Osteoblast (primary cell): ENCODE results near the gene FFAR3. TPM values are rescaled to one million over a fixed set of nuclear protein-coding genes. Genes with fewer than 3 reads are reported as not detected.
A peak's percentile ranks its signal among the peaks of the same experiment; 100 is the strongest.

Experiments
- DNase-seq: peaks from one replicate; pipeline ENCODE4 v3.0.0; 2011; ENCODE audit warnings: low spot score, mixed read lengths; ENCODE audit not compliant: insufficient read length; ENCODE audit errors: missing footprints
- H2AFZ ChIP-seq: 2 replicates; pipeline ENCODE4 v1.6.0; 2011; ENCODE audit warnings: mild to moderate bottlenecking, low read length
- H3K27ac ChIP-seq: 2 replicates; pipeline ENCODE4 v1.5.1; 2011; ENCODE audit warnings: mild to moderate bottlenecking, low read depth, low read length, moderate library complexity
- H3K27me3 ChIP-seq: 2 replicates; pipeline ENCODE4 v1.6.0; 2012; ENCODE audit warnings: mild to moderate bottlenecking, control low read depth, inconsistent platforms, low read length, moderate library complexity; ENCODE audit not compliant: insufficient read depth
- H3K36me3 ChIP-seq: 2 replicates; pipeline ENCODE4 v1.5.1; 2011; ENCODE audit warnings: mild to moderate bottlenecking, low read length, control low read depth, moderate library complexity; ENCODE audit not compliant: insufficient read depth
- H3K4me1 ChIP-seq: 2 replicates; pipeline ENCODE4 v1.5.1; 2011; ENCODE audit warnings: mild to moderate bottlenecking, low read length, control low read depth, moderate library complexity; ENCODE audit not compliant: insufficient read depth
- H3K4me2 ChIP-seq: 2 replicates; pipeline ENCODE4 v1.6.0; 2011; ENCODE audit warnings: mild to moderate bottlenecking, low read length; ENCODE audit not compliant: insufficient read depth
- H3K4me3 ChIP-seq: fragments of 200-600 bp; sonication (generic); 3 replicates; pipeline ENCODE4 v1.5.1; 2012; ENCODE audit warnings: mild to moderate bottlenecking, low read length, inconsistent platforms; ENCODE audit not compliant: insufficient read depth
- H3K79me2 ChIP-seq: 2 replicates; pipeline ENCODE4 v1.6.0; 2012; ENCODE audit warnings: mild to moderate bottlenecking, low read length, control low read depth, inconsistent platforms; ENCODE audit not compliant: insufficient read depth
- H3K9me3 ChIP-seq: 2 replicates; pipeline ENCODE4 v1.5.1; 2011; ENCODE audit warnings: low read depth, low read length, control low read depth
- H4K20me1 ChIP-seq: 2 replicates; pipeline ENCODE4 v1.6.0; 2012; ENCODE audit warnings: mild to moderate bottlenecking, low read length, control low read depth; ENCODE audit not compliant: insufficient read depth
- total RNA-seq: library from RNA; depleted of rRNA; stranded (reverse); fragments of >200 nt; gene quantifications from 2 replicates; pipeline ENCODE4 v1.2.3, GENCODE V29; 2012
- TF ChIP-seq, protein P1 (sequence below): IDR thresholded peaks from 2 replicates; pipeline ENCODE4 v1.5.1; 2011; ENCODE audit warnings: mild to moderate bottlenecking, low read depth, low read length, moderate library complexity; ENCODE audit errors: extremely low read depth

FFAR3 gene
- total RNA-seq, 1 donor = not detected

DNA sequence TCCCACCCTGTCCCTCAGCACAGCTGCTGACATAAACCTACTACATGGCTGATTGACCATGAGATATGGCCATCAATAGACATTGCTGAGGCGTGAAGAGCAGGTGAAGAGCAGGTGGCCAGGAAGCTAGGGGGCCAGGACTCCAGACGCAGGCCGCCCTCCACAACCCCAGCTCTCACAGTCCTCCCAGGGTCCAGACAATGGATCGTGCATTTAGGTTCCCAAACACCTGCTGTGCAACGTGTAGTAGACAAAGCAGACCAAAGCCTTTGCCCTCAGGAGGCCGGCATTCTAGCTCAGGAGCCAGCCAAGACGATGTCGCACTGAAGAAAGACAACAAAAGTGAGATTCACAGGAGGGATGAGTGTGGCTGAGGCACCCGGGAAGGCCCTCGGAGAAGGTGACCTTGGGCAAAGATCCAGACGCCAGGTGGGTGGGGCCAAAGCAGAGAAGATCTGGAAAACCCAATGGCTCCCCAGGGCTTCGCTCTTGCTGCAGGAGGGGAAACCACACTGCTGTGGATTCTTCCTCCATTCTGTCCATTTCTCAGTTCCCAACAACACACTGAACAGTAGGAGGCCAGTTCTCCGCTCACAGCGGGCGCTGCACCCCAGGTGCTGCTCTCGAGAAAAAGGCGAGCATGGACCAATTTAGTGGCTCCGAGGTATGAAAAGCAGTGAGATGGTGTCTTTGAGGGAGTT, 9.2 kb upstream of the FFAR3 start:
- no peaks in the 10 kb centered on the region for H3K36me3 ChIP-seq
- H2AFZ ChIP-seq = no peak overlapping the region
- no peaks in the 10 kb centered on the region for H4K20me1 ChIP-seq
- no peaks in the 10 kb centered on the region for H3K9me3 ChIP-seq
- H3K4me1 ChIP-seq = no peaks in the 10 kb centered on the region
- H3K27ac ChIP-seq = no peak overlapping the region
- no peak overlapping the region for H3K4me2 ChIP-seq
- H3K4me3 ChIP-seq = no peak overlapping the region
- H3K79me2 ChIP-seq = no peaks in the 10 kb centered on the region
- DNase-seq = peak; percentile 69
- TF ChIP-seq, protein P1, sequence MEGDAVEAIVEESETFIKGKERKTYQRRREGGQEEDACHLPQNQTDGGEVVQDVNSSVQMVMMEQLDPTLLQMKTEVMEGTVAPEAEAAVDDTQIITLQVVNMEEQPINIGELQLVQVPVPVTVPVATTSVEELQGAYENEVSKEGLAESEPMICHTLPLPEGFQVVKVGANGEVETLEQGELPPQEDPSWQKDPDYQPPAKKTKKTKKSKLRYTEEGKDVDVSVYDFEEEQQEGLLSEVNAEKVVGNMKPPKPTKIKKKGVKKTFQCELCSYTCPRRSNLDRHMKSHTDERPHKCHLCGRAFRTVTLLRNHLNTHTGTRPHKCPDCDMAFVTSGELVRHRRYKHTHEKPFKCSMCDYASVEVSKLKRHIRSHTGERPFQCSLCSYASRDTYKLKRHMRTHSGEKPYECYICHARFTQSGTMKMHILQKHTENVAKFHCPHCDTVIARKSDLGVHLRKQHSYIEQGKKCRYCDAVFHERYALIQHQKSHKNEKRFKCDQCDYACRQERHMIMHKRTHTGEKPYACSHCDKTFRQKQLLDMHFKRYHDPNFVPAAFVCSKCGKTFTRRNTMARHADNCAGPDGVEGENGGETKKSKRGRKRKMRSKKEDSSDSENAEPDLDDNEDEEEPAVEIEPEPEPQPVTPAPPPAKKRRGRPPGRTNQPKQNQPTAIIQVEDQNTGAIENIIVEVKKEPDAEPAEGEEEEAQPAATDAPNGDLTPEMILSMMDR = no peak
- H3K27me3 ChIP-seq = no peaks in the 10 kb centered on the region

DNA sequence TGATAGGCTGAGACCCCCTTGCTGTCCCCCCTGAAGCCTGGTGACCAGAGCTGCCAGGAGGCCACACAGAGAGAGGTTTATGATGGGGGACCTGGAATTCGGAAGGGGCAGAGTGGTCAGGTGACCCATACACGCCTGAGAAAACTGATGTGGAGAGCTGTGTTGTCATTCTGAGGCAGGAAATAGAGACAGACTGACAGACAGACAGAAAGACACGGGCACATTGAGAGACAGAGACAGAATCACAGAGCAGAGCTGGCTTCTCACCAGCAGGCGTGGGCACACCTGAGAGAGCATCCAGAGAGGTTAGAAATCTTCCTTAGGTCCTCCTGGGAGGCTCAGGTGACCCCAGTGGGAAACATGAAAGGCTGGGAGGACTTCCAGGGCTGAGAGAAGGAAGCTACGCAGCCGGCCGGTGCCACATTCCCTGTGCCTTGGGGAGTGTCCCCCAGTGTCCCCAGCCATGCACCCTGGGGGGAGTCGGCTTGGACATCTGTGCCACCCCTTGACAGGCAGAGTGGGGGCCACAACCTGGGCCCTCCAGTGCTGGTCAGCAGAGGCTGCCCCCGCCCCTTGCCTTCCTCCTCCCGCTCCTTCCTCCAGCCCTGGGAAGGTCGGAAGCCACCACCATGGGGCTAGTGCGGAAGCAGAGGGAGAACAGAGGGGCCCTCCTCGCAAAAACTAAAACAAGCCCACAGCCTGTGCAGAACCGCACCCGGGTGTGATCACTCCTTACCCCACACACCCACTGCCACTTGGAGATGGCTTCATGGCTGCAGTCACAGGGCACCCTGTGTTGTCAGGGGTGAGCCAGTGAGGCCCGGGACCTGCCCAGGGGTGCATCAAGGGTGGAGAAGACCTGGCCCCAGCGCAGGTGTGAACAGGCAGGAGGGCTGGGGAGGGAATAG, 8.4 kb upstream of the FFAR3 start:
- H3K36me3 ChIP-seq = no peaks in the 10 kb centered on the region
- no peaks in the 10 kb centered on the region for H3K79me2 ChIP-seq
- TF ChIP-seq, protein P1 = no peak
- H3K27me3 ChIP-seq = no peaks in the 10 kb centered on the region
- no peak overlapping the region for H2AFZ ChIP-seq
- no peak for DNase-seq
- H3K4me1 ChIP-seq = no peaks in the 10 kb centered on the region
- H3K4me2 ChIP-seq = no peak overlapping the region
- H3K9me3 ChIP-seq = no peaks in the 10 kb centered on the region
- H3K4me3 ChIP-seq = no peak overlapping the region
- no peaks in the 10 kb centered on the region for H4K20me1 ChIP-seq
- no peak overlapping the region for H3K27ac ChIP-seq

- no peaks in the 10 kb centered on the region for H3K79me2 ChIP-seq
- DNase-seq = peak; percentile 80
- no peak overlapping the region for H3K27ac ChIP-seq
- no peaks in the 10 kb centered on the region for H4K20me1 ChIP-seq
- no peak overlapping the region for H3K4me3 ChIP-seq
- no peaks in the 10 kb centered on the region for H3K9me3 ChIP-seq
- no peaks in the 10 kb centered on the region for H3K4me1 ChIP-seq
- H3K27me3 ChIP-seq = no peaks in the 10 kb centered on the region
- H3K36me3 ChIP-seq = no peaks in the 10 kb centered on the region
- TF ChIP-seq, protein P1 = no peak
- H3K4me2 ChIP-seq = no peak overlapping the region
- no peak overlapping the region for H2AFZ ChIP-seq
Observed at GRCh38 chr19:35350591-35350990, 7.7 kb upstream of the FFAR3 start.
